Gastroesophageal sphincter (tissue), 3 donors: ENCODE results near the gene TBL1XR1.

Experiments
- POLR2A ChIP-seq, 2 donors: fragments of 450-650 bp; IDR thresholded peaks; one replicate each; pipeline ENCODE4 v1.6.1; 2017; ENCODE audit warnings: antibody characterized with exemption in 2 of 2, mild to moderate bottlenecking in 2 of 2, moderate library complexity in 1 of 2
- POLR2AphosphoS5 ChIP-seq: sonication (generic); formaldehyde crosslinking; IDR thresholded peaks from one replicate; pipeline ENCODE4 v1.6.1; 2017; ENCODE audit warnings: antibody characterized with exemption
- TF ChIP-seq, protein P1 (sequence below), 4 experiments: fragments of 200-600 bp in 2 of 4; fragments of 450-650 bp in 2 of 4; sonication (generic) in 1 of 4; IDR thresholded peaks; one replicate each; pipeline ENCODE4 v1.5.1; 2017 to 2019; ENCODE audit warnings: antibody characterized with exemption in 4 of 4, mild to moderate bottlenecking in 2 of 4, moderate library complexity in 2 of 4

DNA sequence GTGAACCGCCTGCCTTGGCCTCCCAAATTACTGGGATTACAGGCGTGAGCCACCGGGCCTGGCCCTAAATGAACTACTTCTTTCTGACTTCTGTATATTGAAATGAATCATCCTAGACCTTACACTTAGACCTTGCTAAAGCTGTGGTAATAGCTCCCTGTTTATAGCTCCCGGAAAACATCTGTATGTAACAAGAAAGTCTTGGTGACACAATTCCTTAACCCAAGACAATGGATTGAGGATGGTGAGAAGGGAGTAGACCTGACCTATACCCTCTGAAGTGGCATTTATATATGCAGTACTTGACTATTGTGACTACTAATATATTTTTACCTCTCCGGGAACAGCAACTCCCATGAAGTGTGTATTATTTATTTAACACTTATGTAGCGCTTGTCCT, 48.0 kb upstream of the TBL1XR1 start:
- TF ChIP-seq, protein P1, sequence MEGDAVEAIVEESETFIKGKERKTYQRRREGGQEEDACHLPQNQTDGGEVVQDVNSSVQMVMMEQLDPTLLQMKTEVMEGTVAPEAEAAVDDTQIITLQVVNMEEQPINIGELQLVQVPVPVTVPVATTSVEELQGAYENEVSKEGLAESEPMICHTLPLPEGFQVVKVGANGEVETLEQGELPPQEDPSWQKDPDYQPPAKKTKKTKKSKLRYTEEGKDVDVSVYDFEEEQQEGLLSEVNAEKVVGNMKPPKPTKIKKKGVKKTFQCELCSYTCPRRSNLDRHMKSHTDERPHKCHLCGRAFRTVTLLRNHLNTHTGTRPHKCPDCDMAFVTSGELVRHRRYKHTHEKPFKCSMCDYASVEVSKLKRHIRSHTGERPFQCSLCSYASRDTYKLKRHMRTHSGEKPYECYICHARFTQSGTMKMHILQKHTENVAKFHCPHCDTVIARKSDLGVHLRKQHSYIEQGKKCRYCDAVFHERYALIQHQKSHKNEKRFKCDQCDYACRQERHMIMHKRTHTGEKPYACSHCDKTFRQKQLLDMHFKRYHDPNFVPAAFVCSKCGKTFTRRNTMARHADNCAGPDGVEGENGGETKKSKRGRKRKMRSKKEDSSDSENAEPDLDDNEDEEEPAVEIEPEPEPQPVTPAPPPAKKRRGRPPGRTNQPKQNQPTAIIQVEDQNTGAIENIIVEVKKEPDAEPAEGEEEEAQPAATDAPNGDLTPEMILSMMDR (IDR thresholded peaks at IDR 0.05) = no peak
- TF ChIP-seq POLR2AphosphoS5 (no peak), POLR2A (IDR thresholded peaks at IDR 0.05) (no peak)
